Neural progenitor cell (in vitro differentiated cells): ENCODE measurements around the gene LEMD3.

ENCODE experiments used
- EZH2 ChIP-seq: fragments of 200-600 bp; sonication (generic); IDR thresholded peaks from 2 replicates; pipeline ENCODE4 v1.6.1; 2017; ENCODE audit warnings: antibody characterized with exemption, mild to moderate bottlenecking, moderate library complexity
- TF ChIP-seq, protein P1 (sequence below): fragments of 200-600 bp; sonication (generic); IDR thresholded peaks from 2 replicates; pipeline ENCODE4 v1.5.1; 2017; ENCODE audit warnings: antibody characterized with exemption, mild to moderate bottlenecking

DNA sequence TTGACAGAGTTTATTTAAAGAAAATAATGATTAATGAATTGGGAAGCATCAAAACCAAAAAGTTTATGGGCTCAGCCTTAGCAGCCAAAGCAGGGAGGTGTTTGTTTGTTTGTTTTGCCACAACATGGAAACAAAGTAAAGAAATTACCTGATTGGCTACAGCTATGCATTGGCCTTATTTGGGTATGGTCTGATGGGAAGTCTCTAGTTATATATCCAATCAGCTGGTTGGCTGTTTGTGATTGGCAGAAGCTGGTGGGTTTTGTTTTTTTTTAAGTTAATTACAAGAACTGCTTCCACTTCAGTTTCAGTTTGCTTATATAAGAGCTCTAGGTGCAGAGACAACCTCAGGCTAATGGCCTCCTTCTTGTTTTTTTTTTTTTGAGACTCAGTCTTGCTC lies 4.6 kb upstream of the LEMD3 start:
- TF ChIP-seq, protein P1, sequence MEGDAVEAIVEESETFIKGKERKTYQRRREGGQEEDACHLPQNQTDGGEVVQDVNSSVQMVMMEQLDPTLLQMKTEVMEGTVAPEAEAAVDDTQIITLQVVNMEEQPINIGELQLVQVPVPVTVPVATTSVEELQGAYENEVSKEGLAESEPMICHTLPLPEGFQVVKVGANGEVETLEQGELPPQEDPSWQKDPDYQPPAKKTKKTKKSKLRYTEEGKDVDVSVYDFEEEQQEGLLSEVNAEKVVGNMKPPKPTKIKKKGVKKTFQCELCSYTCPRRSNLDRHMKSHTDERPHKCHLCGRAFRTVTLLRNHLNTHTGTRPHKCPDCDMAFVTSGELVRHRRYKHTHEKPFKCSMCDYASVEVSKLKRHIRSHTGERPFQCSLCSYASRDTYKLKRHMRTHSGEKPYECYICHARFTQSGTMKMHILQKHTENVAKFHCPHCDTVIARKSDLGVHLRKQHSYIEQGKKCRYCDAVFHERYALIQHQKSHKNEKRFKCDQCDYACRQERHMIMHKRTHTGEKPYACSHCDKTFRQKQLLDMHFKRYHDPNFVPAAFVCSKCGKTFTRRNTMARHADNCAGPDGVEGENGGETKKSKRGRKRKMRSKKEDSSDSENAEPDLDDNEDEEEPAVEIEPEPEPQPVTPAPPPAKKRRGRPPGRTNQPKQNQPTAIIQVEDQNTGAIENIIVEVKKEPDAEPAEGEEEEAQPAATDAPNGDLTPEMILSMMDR = no peak
- no peak for TF ChIP-seq EZH2
